ENCODE measurements around the gene NEXMIF. TPM values are rescaled to one million over a fixed set of nuclear protein-coding genes. Genes with fewer than 3 reads are reported as not detected.
"Not testable (repeated sequence)": the region's sequence is repeated elsewhere in the genome, so short reads cannot be mapped to it uniquely, and the experiment has no call there.

The NEXMIF gene
- 0.36 TPM for polyA plus RNA-seq

DNA sequence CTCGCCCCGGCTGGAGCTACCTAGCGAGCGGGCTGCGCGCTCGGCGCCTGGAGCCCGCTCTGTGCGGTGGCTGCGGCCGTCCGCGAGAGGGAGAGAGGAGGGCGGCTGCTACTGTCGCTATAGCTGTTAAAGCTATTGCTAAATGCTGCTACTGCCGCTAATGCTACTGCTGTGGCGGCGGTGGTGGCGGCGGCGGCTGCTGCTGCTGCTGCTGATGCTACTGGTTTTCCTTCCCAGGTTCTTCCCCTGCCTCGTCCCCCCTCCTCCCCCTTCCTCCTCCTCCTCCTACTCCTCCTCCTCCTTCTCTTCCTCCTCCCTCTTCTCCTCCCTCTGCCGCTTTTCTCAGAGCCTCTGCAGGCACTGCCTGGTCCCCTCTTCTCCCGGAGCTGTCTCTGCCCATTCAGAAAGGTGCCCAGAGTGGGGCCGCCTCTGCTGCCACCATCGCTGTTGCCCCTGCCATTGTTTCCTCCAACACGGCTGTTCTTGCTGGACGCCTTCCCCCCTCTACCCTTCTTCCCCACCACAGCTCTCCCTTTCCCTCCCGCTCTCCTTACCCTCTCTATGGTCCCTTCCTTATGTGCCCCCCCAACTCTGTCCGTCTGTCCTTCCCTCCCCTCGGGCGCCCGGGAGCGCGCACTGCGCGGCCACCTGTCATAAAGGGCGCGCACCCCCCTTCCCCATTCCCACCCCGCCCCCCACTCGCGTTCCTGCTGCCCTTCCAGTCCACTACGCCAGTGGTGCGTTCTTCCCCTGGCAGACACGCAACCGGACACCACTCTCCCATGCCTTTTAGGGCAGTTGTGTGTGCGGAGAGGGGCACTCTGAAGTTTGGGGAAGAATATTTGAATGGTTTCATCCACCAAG is at the start of gene NEXMIF:
Gene NEXMIF, minus strand, starts transcription at position 228 of the 864 bp plus-strand sequence.
- peak within 1 kb of the TSS; percentile 94 to 98 (median 97) for H3K4me3 Mint-ChIP-seq
- H3K4me1 Mint-ChIP-seq = peaks cover 15 to 19% (median 16%) of the 10 kb centered on the region in 3 donors
- H3K27me3 Mint-ChIP-seq = peaks cover 2% of the 10 kb centered on the region
- peak within 1 kb of the TSS; percentile 77 to 95 (median 94) for H3K27ac Mint-ChIP-seq
- H3K9me3 Mint-ChIP-seq = no peaks in the 10 kb centered on the region
- H3K36me3 Mint-ChIP-seq = no peaks in the 10 kb centered on the region

DNA sequence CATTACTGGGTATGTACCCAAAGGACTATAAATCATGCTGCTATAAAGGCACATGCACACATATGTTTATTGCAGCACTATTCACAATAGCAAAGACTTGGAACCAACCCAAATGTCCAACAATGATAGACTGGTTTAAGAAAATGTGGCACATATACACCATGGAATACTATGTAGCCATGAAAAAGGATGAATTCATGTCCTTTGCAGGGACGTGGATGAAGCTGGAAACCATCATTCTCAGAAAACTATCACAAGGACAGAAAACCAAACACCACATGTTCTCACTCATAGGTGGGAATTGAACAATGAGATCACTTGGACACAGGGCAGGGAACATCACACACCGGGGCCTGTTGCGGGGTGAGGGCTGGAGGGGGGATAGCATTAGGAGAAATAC is 36.7 kb upstream of the NEXMIF start:
- not testable (repeated sequence) for H3K9me3 Mint-ChIP-seq, H3K27me3 Mint-ChIP-seq, H3K36me3 Mint-ChIP-seq, H3K4me1 Mint-ChIP-seq, H3K27ac Mint-ChIP-seq, H3K4me3 Mint-ChIP-seq

DNA sequence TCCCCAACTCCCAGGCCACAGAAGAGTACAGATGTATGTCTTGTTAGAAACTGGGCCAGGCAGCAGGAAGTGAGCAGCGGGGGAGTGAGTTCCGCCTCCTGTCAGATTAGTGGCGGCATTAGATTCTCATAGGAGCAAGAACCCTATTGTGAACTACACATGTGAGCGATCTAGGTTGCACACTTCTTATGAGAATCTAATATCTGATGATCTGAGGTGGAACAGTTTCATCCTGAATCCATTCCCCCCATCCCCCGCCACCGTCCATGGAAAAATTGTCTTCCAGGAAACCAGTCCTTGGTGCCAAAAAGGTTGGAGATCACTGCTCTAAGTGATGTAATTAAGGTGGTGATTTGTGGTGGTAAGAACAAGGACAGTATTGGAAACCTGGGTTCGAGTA is 24.5 kb upstream of the NEXMIF start:
- H3K27ac Mint-ChIP-seq = peak overlapping the region in 1 of 3 donors; percentile 68
- peaks cover 2 to 7% (median 2%) of the 10 kb centered on the region in 3 donors for H3K9me3 Mint-ChIP-seq
- no peak overlapping the region for H3K4me3 Mint-ChIP-seq
- peaks cover 4% of the 10 kb centered on the region for H3K27me3 Mint-ChIP-seq
- no peaks in the 10 kb centered on the region for H3K4me1 Mint-ChIP-seq
- H3K36me3 Mint-ChIP-seq = no peaks in the 10 kb centered on the region

DNA sequence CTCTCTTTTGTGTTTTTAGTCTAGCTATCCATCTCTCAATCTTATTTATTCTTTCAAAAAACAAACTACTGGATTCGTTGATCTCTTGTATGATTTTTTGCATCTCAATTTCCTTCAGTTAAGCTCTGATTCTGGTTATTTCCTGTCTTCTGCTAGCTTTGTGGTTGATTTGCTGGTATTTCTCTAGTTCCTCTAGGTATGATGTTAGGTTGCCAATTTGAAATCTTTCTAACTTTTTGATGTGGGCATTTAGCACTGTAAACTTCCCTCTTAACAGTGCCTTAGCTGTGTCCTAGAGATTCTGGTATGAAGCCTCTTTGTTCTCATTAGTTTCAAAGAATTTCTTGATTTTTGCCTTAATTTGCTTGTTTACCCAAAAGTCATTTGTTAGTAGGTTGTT is 15.2 kb upstream of the NEXMIF start:
- peaks cover 2% of the 10 kb centered on the region for H3K36me3 Mint-ChIP-seq
- no peaks in the 10 kb centered on the region for H3K4me1 Mint-ChIP-seq
- H3K27ac Mint-ChIP-seq = no peak overlapping the region
- H3K4me3 Mint-ChIP-seq = no peak overlapping the region
- peaks cover 4% of the 10 kb centered on the region for H3K27me3 Mint-ChIP-seq
- H3K9me3 Mint-ChIP-seq = peaks cover 4 to 6% (median 4%) of the 10 kb centered on the region in 3 donors

DNA sequence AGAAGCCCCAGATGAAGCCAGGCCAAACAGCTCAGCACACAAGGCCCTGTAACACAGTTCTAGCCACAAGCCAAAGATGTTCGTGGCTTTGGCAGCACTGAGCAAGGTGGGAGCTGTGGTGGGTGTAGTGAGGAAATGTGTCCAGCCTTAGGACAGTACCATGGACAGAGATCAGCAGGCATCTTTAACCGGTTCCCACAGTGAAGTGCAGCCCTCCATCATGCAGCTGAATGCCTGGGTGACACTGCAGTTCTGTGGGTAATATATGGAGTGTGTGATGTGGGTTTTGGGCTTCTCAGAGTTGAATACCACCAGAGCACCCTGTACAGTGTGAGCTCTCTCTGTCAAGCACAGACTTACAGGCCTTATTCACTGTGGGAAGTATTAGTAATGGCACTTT is 6.0 kb upstream of the NEXMIF start:
- Mint-ChIP-seq H3K4me1 (no peaks in the 10 kb centered on the region), H3K36me3 (peaks cover 1% of the 10 kb centered on the region), H3K27me3 (peaks cover 2% of the 10 kb centered on the region), H3K27ac (no peak overlapping the region), H3K4me3 (no peak overlapping the region), H3K9me3 (peaks cover 0 to 2% (median 1%) of the 10 kb centered on the region in 3 donors)

DNA sequence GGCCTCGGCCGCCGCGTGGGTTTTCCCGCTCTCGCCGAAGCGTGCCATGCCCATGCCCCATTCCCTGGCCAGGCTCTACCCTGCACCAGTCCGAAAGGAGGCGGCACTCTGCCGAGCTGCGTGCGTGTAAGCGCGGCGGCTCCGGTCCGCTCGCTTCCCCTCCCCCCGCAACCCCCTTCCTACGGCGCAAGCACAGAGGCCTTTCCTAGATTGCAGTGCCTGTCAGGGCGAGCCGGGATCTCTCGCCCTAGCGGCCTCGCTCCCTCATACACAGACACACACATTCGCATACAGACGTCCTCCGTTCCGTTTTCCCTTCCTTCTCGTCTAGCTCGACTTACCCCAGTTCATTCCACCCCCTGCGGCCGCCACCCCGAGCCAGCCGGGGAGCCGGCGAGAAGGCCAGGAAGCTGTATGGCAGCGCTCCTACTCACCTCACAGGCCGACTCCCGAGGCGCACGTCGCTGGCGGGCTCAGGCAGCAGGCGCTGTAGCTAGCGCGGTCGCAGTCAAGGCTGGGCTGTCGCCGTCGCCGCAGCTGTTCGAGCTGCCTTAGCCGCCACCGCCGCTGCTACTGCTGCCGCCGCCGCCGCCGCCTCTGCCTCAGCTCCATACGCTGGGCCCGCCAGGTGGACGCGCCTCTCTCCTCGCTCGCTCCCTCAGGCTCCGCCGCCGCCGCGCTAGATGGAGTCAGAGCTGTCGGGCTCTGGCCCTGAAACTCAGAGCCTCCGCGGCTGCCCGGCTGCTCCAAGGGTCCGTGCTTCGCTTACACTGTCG is 615 bp downstream of the NEXMIF start:
- Mint-ChIP-seq H3K27ac (peak overlapping the region; percentile 77 to 95 (median 94)), H3K4me1 (peaks cover 15 to 19% (median 16%) of the 10 kb centered on the region in 3 donors), H3K36me3 (no peaks in the 10 kb centered on the region), H3K9me3 (no peaks in the 10 kb centered on the region), H3K4me3 (peak overlapping the region; percentile 94 to 98 (median 97)), H3K27me3 (peaks cover 2% of the 10 kb centered on the region)

DNA sequence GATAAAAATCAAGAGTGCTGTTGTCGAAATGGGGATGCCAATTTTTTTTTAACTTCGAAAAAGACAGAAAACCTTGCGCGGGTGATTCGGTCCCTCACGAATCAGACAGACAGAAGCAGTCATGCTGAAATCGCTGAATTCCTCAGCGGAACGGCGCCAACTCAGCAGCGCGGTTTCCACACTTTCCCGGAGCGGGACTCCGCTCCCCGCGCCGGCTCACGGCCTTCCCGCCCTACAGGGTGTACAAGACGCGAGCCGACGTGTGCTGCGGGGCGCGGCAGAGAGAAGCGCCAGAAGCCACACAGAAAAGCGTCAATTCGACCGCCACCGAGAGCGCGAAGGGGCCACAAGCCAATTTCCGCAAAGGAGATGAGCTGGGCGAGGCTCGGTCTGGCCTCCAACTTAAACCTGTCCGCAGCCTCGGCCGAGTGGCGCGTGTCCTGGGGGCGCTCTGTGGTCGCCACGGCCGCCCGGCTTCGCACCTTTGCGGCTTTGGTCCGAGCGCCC is 1.3 kb downstream of the NEXMIF start:
- Mint-ChIP-seq H3K9me3 (no peaks in the 10 kb centered on the region), H3K27ac (peak overlapping the region; percentile 88 to 95 (median 94)), H3K27me3 (peaks cover 2% of the 10 kb centered on the region), H3K4me3 (peak overlapping the region; percentile 94 to 98 (median 97)), H3K4me1 (peaks cover 15 to 19% (median 16%) of the 10 kb centered on the region in 3 donors), H3K36me3 (no peaks in the 10 kb centered on the region)

DNA sequence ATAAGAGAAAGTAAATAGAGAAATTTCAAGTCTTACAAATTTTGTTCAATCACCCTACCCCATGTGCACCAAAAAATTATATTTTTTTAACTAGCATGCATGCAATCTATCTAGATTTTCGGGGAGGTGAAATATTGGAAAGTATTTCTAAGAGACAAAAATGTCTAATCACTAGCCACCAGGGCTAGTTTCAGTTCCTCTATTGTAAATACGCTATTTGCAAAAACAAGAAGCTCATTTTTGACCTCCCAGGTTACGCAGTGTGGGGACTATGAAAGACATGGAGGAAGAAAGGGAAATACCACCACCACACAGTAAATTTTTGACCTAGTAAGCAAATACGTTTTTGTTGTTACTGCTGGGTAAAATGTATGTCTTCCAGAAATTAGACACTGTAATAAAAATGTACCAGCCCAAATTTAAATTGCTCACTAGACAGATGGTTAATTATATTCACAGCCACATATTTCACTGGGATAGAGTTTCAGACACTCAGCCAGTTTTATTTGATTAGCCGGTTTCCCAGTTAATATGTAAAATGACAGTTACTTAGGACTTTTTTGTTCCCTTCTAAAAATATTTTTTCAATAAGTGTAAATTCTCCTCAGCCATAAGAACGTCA is 2.2 kb downstream of the NEXMIF start:
- H3K4me1 Mint-ChIP-seq = peaks cover 15 to 19% (median 16%) of the 10 kb centered on the region in 3 donors
- peaks cover 2% of the 10 kb centered on the region for H3K27me3 Mint-ChIP-seq
- H3K36me3 Mint-ChIP-seq = no peaks in the 10 kb centered on the region
- peak overlapping the region; percentile 88 to 95 (median 94) for H3K27ac Mint-ChIP-seq
- peak overlapping the region; percentile 34 to 97 (median 96) for H3K4me3 Mint-ChIP-seq
- H3K9me3 Mint-ChIP-seq = no peaks in the 10 kb centered on the region

DNA sequence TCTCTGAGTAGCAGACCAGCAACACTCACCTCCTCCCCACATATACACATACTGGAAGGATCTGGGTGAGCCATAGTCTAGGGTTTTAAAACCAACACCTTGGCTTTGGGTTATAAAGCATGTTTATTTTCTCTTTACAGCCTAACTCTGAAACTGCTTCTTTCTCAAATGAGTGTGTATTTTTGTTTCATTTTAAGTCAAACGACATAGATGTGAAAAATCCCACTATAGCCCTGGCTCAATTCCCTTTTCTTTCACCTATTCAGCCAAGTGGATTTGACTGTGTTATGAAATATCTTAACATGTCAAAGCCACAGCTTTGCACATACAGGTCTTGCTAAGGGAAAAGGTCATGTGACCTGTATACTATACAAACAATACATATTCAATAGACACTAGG is 13.8 kb downstream of the NEXMIF start:
- H3K4me3 Mint-ChIP-seq = no peak overlapping the region
- no peaks in the 10 kb centered on the region for H3K27me3 Mint-ChIP-seq
- H3K9me3 Mint-ChIP-seq = peaks cover 0 to 3% (median 3%) of the 10 kb centered on the region in 3 donors
- H3K36me3 Mint-ChIP-seq = peaks cover 3% of the 10 kb centered on the region
- no peak overlapping the region for H3K27ac Mint-ChIP-seq
- peaks cover 0 to 3% (median 0%) of the 10 kb centered on the region in 3 donors for H3K4me1 Mint-ChIP-seq

DNA sequence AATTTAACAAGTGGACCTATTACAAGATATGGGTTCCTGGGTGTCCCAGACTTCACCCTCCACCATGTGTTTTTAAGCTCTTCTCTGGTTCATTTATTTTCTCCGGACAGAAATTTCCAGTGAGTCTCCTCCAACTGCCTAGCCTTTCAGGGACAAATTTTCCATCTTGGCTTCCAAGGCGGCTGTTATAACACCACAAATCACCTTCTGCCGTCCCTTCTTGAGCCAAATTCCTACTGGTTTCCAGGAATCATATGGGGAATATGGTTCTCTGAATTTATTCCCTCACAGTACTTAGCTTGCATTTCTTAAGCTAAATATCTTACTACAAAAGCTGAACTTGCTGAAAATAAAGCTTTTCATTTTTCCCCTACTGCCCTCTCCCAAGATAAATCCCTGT is 18.8 kb downstream of the NEXMIF start:
- no peak overlapping the region for H3K4me3 Mint-ChIP-seq
- no peaks in the 10 kb centered on the region for H3K4me1 Mint-ChIP-seq
- H3K27me3 Mint-ChIP-seq = no peaks in the 10 kb centered on the region
- H3K27ac Mint-ChIP-seq = no peak overlapping the region
- H3K36me3 Mint-ChIP-seq = peaks cover 1% of the 10 kb centered on the region
- peaks cover 0 to 3% (median 3%) of the 10 kb centered on the region in 3 donors for H3K9me3 Mint-ChIP-seq

DNA sequence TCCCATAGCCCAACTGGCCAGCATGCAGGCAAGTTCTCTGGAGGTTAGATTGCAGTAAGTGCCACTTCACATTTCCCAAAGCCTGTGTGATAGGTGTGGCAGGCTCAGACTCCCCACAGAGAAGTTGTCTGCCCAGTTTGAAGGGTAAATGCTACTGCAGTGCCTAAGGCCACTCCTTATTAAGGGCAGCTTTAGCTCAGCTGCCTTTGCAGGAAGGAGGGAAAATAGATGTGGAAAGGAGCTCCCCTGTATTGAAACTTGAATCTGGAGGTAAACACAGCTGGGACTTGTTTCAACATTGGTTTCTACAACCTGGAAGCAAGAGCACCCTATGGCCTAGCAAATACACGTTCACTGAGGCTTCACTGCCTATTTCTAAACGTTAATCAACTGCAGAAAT is 22.4 kb downstream of the NEXMIF start:
- no peak overlapping the region for H3K27ac Mint-ChIP-seq
- H3K9me3 Mint-ChIP-seq = no peaks in the 10 kb centered on the region
- no peaks in the 10 kb centered on the region for H3K4me1 Mint-ChIP-seq
- H3K4me3 Mint-ChIP-seq = no peak overlapping the region
- no peaks in the 10 kb centered on the region for H3K27me3 Mint-ChIP-seq
- H3K36me3 Mint-ChIP-seq = peaks cover 1% of the 10 kb centered on the region

DNA sequence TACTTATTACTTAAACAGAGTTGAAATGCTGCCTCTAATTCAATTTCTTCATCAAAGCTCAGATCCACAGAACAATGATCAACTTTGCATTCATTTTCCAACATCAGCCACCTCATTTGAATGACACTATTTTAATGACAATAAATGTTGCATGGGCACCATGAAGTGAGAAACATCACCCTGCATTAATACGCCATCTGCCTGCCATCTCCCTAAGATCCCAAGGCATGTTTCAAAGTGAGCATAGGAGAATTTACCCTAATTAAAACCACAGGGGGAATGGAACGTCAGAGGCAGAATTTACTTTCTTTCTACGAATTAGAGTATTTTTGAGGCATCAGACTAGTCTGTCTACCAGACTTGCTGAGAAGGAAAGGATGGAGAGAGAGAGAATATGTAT is 32.7 kb downstream of the NEXMIF start:
- H3K4me3 Mint-ChIP-seq = no peak overlapping the region

DNA sequence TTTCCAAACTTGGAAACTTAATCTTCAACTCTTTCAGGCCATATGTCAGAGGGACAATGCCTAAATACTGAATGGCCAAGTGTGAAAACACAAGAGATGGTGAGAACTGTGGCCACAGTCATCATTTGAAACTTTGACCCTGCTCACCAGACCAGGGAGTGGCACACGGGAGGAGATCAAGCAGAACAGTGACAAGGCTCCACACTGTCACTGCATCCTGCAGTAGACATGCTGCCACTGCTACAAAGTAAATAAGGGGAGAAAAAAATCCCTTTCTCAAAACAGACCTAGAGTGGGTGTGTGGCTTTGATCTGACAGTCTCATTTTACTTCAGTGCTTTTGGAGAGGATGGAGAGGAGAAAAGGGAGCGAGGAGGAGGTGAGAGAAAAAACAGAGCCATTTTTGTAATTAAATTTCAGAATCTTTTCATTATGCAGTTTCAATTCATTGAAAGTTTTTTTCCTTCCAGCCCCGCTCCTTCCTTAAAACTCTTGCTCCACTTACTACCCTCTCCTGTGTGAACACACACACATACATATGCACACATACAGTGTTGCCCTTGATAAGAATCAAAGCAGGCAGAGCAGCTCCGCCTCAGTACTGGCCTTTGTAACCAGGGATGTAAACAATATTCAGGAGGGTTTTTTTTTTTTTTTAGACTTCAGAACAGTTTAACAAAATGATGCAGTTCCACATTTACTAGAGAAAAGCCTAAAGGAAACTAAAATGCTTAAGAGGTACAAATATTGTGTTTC is 34.4 kb downstream of the NEXMIF start:
- H3K9me3 Mint-ChIP-seq = peaks cover 0 to 1% (median 0%) of the 10 kb centered on the region in 3 donors
- peaks cover 5 to 12% (median 8%) of the 10 kb centered on the region in 3 donors for H3K4me1 Mint-ChIP-seq
- no peak overlapping the region for H3K4me3 Mint-ChIP-seq
- peaks cover 5% of the 10 kb centered on the region for H3K27me3 Mint-ChIP-seq
- peak overlapping the region in 1 of 3 donors; percentile 78 for H3K27ac Mint-ChIP-seq
- H3K36me3 Mint-ChIP-seq = no peaks in the 10 kb centered on the region

More for the DNA sequence above, 32.7 kb downstream of the NEXMIF start:
- Mint-ChIP-seq H3K4me1 (peaks cover 5 to 12% (median 8%) of the 10 kb centered on the region in 3 donors), H3K36me3 (no peaks in the 10 kb centered on the region), H3K9me3 (no peaks in the 10 kb centered on the region), H3K27me3 (peaks cover 5% of the 10 kb centered on the region), H3K27ac (peak overlapping the region in 1 of 3 donors; percentile 41)

DNA sequence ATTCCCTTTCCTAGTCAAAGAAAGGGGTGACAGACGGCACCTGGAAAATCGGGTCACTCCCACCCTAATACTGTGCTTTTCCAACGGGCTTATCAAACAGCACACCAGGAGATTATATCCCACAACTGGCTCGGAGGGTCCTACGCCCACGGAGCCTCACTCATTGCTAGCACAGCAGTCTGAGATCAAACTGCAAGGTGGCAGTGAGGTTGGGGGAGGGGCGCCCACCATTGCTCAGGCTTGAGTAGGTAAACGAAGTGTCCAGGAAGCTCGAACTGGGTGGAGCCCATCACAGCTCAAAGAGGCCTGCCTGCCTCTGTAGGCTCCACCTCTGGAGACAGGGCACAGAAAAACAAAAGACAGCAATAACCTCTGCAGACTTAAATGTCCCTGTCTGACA is 42.9 kb downstream of the NEXMIF start:
- not testable (repeated sequence) for H3K27me3 Mint-ChIP-seq, H3K9me3 Mint-ChIP-seq, H3K4me3 Mint-ChIP-seq

More for the DNA sequence above, 42.9 kb downstream of the NEXMIF start:
- H3K36me3 Mint-ChIP-seq, H3K27ac Mint-ChIP-seq, H3K4me1 Mint-ChIP-seq: not testable (repeated sequence)

Data from IgD-negative memory B cell (primary cell).